Gastrocnemius medialis (tissue), 4 donors: Measurements from ENCODE around the gene PPP2R2C.

Source experiments
- POLR2A ChIP-seq, 2 donors: fragments of 450-650 bp; IDR thresholded peaks; one replicate each; pipeline ENCODE4 v1.6.1; 2017; ENCODE audit warnings: antibody characterized with exemption in 2 of 2, mild to moderate bottlenecking in 2 of 2, moderate library complexity in 2 of 2
- TF ChIP-seq, protein P1 (sequence below), 5 experiments: fragments of 450-650 bp in 3 of 5; fragments of 200-600 bp in 2 of 5; sonication (generic) in 2 of 5; IDR thresholded peaks in 4 of 5; conservative IDR thresholded peaks in 1 of 5; 1 replicate in 4 of 5; 2 replicates in 1 of 5; pipeline ENCODE4 v1.5.1; 2016 to 2019; ENCODE audit warnings: antibody characterized with exemption in 5 of 5, mild to moderate bottlenecking in 3 of 5, moderate library complexity in 3 of 5

DNA sequence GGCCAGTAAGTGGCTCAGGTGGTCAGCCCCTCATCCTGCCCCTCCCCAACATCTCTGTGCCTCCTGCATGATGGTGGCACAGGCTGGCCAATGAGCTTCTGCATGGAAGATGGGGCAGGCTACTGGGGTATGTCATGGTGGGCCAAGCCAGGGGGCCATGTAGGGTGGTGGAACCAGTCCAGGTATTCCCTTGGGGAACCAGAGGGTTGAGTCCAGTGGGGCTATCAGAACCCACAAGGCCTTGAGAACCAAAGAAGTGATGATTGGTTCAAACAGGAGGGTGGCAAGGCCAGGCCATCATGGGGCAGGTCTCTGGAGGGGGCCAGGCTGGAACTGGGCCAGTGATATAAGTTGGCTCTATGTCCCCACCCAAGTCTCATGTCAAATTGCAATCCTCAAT, 18.8 kb upstream of the PPP2R2C start:
- TF ChIP-seq, protein P1, sequence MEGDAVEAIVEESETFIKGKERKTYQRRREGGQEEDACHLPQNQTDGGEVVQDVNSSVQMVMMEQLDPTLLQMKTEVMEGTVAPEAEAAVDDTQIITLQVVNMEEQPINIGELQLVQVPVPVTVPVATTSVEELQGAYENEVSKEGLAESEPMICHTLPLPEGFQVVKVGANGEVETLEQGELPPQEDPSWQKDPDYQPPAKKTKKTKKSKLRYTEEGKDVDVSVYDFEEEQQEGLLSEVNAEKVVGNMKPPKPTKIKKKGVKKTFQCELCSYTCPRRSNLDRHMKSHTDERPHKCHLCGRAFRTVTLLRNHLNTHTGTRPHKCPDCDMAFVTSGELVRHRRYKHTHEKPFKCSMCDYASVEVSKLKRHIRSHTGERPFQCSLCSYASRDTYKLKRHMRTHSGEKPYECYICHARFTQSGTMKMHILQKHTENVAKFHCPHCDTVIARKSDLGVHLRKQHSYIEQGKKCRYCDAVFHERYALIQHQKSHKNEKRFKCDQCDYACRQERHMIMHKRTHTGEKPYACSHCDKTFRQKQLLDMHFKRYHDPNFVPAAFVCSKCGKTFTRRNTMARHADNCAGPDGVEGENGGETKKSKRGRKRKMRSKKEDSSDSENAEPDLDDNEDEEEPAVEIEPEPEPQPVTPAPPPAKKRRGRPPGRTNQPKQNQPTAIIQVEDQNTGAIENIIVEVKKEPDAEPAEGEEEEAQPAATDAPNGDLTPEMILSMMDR (IDR thresholded peaks at IDR 0.05 in 4 of 5, conservative IDR thresholded peaks at IDR 0.05 in 1 of 5): no peak
- TF ChIP-seq POLR2A (IDR thresholded peaks at IDR 0.05): no peak
